Activated gamma-delta T cell treated with Interleukin-2 at 50 U/mL for 16 hours (primary cell): ENCODE results near the gene ISG15.
"Not testable (repeated sequence)": the region's sequence is repeated elsewhere in the genome, so short reads cannot be mapped to it uniquely, and the experiment has no call there.

Experiments used
- DNase-seq: peaks from one replicate; pipeline ENCODE4 v3.0.0-alpha.2; 2020

Gene ISG15

GRCh38 chr1:975896-976683 is 37.2 kb upstream of the ISG15 start:
- DNase-seq = peak; percentile 63

- DNase-seq = not testable (repeated sequence)
Measured at GRCh38 chr1:976791-977190, 36.5 kb upstream of the ISG15 start.

GRCh38 chr1:978069-978834 is 35.0 kb upstream of the ISG15 start:
- no peak for DNase-seq

GRCh38 chr1:978835-979743 is 34.2 kb upstream of the ISG15 start:
- DNase-seq = no peak

- DNase-seq = no peak
Measured at GRCh38 chr1:979744-980072, 33.6 kb upstream of the ISG15 start.

- DNase-seq = no peak
Measured at GRCh38 chr1:980137-980571, 33.1 kb upstream of the ISG15 start.

- no peak for DNase-seq
Measured at GRCh38 chr1:980602-981395, 32.5 kb upstream of the ISG15 start.

- DNase-seq = no peak
Measured at GRCh38 chr1:981491-981954, 31.8 kb upstream of the ISG15 start.

GRCh38 chr1:981955-982558 is 31.2 kb upstream of the ISG15 start, which contains the start of gene PERM1:
Gene PERM1, minus strand, starts transcription at chr1:982093. Its CDS starts 1,064 bp downstream, at chr1:981029.
- DNase-seq = no peak

GRCh38 chr1:982765-983436 is 30.4 kb upstream of the ISG15 start:
- no peak for DNase-seq

- peak; percentile 58 for DNase-seq
Measured at GRCh38 chr1:983798-984475, 29.4 kb upstream of the ISG15 start.

GRCh38 chr1:984476-984814 is 28.9 kb upstream of the ISG15 start:
- DNase-seq = no peak

GRCh38 chr1:985126-985525 is 28.2 kb upstream of the ISG15 start:
- no peak for DNase-seq

- DNase-seq = not testable (repeated sequence)
Measured at GRCh38 chr1:988061-988460, 25.2 kb upstream of the ISG15 start.

GRCh38 chr1:991275-991674 is 22.0 kb upstream of the ISG15 start:
- DNase-seq = not testable (repeated sequence)

GRCh38 chr1:991895-992294 is 21.4 kb upstream of the ISG15 start:
- no peak for DNase-seq

GRCh38 chr1:992362-992761 is 20.9 kb upstream of the ISG15 start:
- DNase-seq = no peak

GRCh38 chr1:993379-993995 is 19.8 kb upstream of the ISG15 start:
- DNase-seq = no peak

- not testable (repeated sequence) for DNase-seq
Measured at GRCh38 chr1:994546-994945, 18.8 kb upstream of the ISG15 start.
